Tibial nerve (tissue), 4 donors: ENCODE results near the gene EHD2. TPM values are rescaled to one million over a fixed set of nuclear protein-coding genes. Genes with fewer than 3 reads are reported as not detected.
"Not testable (repeated sequence)": the region's sequence is repeated elsewhere in the genome, so short reads cannot be mapped to it uniquely, and the experiment has no call there.

ENCODE experiments used
- DNase-seq, 2 donors: peaks; one replicate each; pipeline ENCODE4 v3.0.0-alpha.2; 2019; ENCODE audit warnings: low spot score in 2 of 2
- H3K27ac ChIP-seq, 4 donors: fragments of 200-600 bp; sonication (generic) in 3 of 4; one replicate each; pipeline ENCODE4 v1.5.1; 2017 to 2019; ENCODE audit warnings: mild to moderate bottlenecking in 1 of 4
- H3K27me3 ChIP-seq, 2 donors: fragments of 200-600 bp; sonication (generic) in 1 of 2; one replicate each; pipeline versions ENCODE4 v1.5.1 to v1.6.0; 2017 to 2019
- H3K36me3 ChIP-seq, 3 donors: fragments of 200-600 bp; sonication (generic); one replicate each; pipeline ENCODE4 v1.5.1; 2018 to 2019
- H3K4me1 ChIP-seq, 4 donors: fragments of 200-600 bp; sonication (generic) in 3 of 4; one replicate each; pipeline ENCODE4 v1.5.1; 2017 to 2019
- H3K4me3 ChIP-seq, 4 donors: fragments of 200-600 bp; sonication (generic) in 3 of 4; one replicate each; pipeline ENCODE4 v1.5.1; 2017 to 2019; ENCODE audit warnings: mild to moderate bottlenecking in 1 of 4, moderate library complexity in 1 of 4
- H3K9me3 ChIP-seq, 4 donors: fragments of 200-600 bp; sonication (generic) in 3 of 4; one replicate each; pipeline ENCODE4 v1.5.1; 2017 to 2019
- EP300 ChIP-seq, 2 donors: sonication (generic); formaldehyde crosslinking; IDR thresholded peaks; one replicate each; pipeline ENCODE4 v1.6.1; 2017; ENCODE audit warnings: antibody characterized with exemption in 2 of 2, mild to moderate bottlenecking in 1 of 2
- POLR2A ChIP-seq, 2 donors: fragments of 450-650 bp; IDR thresholded peaks; one replicate each; pipeline ENCODE4 v1.6.1; 2017; ENCODE audit warnings: antibody characterized with exemption in 2 of 2, mild to moderate bottlenecking in 2 of 2, moderate library complexity in 2 of 2
- WGBS, 2 donors: methylation state at CpG; one replicate each; pipeline ENCODE4 v1.1.5; 2018; 5-methylcytosine and 5-hydroxymethylcytosine counted together
- total RNA-seq, 4 donors: library from RNA; depleted of rRNA; stranded (reverse); fragments of >200 nt; gene quantifications; one replicate each; pipeline ENCODE4 v1.1.0, GENCODE V29; 2016
- TF ChIP-seq, protein P1 (sequence below), 5 experiments: fragments of 200-600 bp in 3 of 5; fragments of 450-650 bp in 2 of 5; sonication (generic) in 3 of 5; IDR thresholded peaks; one replicate each; pipeline ENCODE4 v1.5.1; 2016 to 2019; ENCODE audit warnings: antibody characterized with exemption in 5 of 5, mild to moderate bottlenecking in 3 of 5, moderate library complexity in 2 of 5

Gene EHD2
- total RNA-seq, 4 donors from 2014 or later, result 128 to 196 (median 159) TPM

DNA sequence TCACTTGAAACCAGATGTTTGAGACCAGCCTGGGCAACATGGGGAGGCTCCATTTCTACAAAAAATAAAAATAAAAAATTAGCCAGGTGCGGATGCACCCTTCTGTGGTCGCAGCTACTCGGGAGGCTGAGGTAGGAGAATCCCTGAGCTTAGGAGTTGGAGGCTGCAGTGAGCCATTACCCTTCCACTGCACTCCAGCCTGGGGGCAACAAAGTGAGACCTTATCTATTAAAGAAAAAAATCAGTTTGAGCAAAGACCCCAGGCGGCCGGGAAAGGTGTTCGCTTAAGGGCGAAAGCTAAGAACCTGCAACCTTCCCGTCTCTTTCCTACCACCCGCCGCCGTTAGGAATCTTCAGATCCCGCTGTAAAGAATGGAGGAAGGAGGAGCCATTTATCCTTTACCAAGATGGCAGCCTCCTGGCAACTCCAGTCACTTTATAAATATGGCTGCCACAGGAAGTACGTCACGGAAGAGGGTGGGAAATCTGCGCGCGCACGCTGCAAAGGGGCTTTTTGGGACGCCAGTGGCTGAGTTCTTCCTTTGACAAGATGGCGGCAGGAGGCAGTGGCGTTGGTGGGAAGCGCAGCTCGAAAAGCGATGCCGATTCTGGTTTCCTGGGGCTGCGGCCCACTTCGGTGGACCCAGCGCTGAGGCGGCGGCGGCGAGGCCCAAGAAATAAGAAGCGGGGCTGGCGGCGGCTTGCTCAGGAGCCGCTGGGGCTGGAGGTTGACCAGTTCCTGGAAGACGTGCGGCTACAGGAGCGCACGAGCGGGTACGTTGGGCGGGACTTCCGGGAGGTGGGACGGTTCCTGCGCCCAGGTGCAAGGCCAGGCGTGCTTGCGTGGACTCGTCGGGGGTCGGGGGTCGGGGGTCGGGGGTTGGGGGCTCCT, 32.0 kb downstream of the EHD2 start, which contains the start of gene NOP53:
Gene NOP53 (plus strand): TSS at position 537 of the 892 bp plus-strand sequence. CDS start 14 bp downstream, at position 551.
- H3K36me3 ChIP-seq, result peaks cover 0 to 51% (median 14%) of the 10 kb centered on the region in 3 donors
- H3K4me3 ChIP-seq, result peak within 1 kb of the TSS; percentile 51 to 92 (median 85)
- TF ChIP-seq POLR2A (IDR thresholded peaks at IDR 0.05) (peak; percentile 65 to 88), EP300 (IDR thresholded peaks at IDR 0.05) (peak; percentile 96 to 97)
- TF ChIP-seq, protein P1, sequence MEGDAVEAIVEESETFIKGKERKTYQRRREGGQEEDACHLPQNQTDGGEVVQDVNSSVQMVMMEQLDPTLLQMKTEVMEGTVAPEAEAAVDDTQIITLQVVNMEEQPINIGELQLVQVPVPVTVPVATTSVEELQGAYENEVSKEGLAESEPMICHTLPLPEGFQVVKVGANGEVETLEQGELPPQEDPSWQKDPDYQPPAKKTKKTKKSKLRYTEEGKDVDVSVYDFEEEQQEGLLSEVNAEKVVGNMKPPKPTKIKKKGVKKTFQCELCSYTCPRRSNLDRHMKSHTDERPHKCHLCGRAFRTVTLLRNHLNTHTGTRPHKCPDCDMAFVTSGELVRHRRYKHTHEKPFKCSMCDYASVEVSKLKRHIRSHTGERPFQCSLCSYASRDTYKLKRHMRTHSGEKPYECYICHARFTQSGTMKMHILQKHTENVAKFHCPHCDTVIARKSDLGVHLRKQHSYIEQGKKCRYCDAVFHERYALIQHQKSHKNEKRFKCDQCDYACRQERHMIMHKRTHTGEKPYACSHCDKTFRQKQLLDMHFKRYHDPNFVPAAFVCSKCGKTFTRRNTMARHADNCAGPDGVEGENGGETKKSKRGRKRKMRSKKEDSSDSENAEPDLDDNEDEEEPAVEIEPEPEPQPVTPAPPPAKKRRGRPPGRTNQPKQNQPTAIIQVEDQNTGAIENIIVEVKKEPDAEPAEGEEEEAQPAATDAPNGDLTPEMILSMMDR (IDR thresholded peaks at IDR 0.05), result peak in 2 of 5 experiments; percentile 33 to 69
- peak within 1 kb of the TSS; percentile 71 to 99 (median 96) for H3K27ac ChIP-seq
- 4% methylated on average over 50 to 52 of the region's 53 CpGs for WGBS, 2 donors
- DNase-seq, result peak; percentile 96 to 97
- no peaks in the 10 kb centered on the region for H3K9me3 ChIP-seq
- H3K4me1 ChIP-seq, result peaks cover 0 to 61% (median 31%) of the 10 kb centered on the region in 4 donors
- H3K27me3 ChIP-seq, result no peaks in the 10 kb centered on the region

DNA sequence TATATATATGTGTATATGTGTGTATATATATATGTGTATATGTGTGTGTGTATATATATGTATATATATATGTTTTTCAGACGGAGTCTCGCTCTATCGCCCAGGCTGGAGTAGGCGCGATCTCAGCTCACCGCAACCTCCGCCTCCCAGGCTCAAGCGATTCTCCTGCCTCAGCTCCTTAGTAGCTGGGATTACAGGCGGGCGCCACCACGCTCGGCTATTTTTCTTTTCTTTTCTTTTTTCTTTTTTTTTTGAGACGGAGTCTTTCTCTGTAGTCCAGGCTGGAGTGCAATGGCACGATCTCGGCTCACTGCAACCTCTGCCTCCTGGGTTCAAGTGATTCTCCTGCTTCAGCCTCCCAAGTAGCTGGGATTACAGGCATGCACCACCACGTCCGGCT, 32.9 kb downstream of the EHD2 start:
- WGBS, 2 donors, result 68 to 77% methylated on average over 17 of the region's 17 CpGs
- Histone ChIP-seq H3K36me3 (peaks cover 3 to 51% (median 22%) of the 10 kb centered on the region in 3 donors), H3K4me3 (peak overlapping the region; percentile 51 to 92 (median 85)), H3K27ac (peak overlapping the region in 2 of 4 donors; percentile 96 to 99), H3K4me1 (peaks cover 0 to 61% (median 31%) of the 10 kb centered on the region in 4 donors)
- not testable (repeated sequence) for H3K9me3 ChIP-seq, H3K27me3 ChIP-seq, DNase-seq

DNA sequence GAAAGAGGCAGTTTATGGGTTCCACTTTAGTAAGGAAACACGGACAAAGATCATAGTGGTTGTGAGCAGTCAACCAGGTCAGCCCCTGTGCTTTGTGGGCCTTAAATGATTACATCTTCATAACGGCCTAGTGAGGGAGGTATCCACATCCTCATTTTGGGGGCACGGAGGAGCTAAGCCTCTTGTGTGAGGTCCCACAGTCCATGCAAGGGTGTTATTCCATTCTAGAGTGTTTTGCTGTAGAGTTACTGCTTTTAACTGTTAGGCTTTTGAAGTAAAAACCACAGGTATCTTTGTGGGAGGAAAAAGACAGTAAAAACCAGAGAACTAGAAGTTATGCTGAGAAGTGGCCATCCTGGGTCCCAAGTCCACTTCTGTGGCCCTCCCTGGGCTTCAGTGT, 36.1 kb downstream of the EHD2 start:
- Histone ChIP-seq H3K36me3 (peaks cover 7 to 73% (median 52%) of the 10 kb centered on the region in 3 donors), H3K4me1 (peaks cover 0 to 41% (median 16%) of the 10 kb centered on the region in 4 donors)
- 75 to 85% methylated on average over 3 of the region's 3 CpGs for WGBS, 2 donors

DNA sequence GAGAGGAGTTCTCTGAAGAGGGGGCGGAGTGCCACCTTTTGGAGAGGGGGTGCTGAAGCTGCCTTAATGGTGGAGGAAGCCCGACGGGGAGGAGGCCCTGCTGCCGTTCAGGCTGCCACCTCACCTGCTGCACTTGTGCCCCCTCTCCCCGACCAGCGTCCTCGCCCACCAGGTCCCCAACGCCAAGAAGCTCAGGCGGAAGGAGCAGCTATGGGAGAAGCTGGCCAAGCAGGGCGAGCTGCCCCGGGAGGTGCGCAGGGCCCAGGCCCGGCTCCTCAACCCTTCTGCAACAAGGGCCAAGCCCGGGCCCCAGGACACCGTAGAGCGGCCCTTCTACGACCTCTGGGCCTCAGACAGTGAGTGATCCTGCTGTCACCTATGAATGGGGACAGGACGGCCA, 37.5 kb downstream of the EHD2 start:
- peaks cover 10 to 87% (median 65%) of the 10 kb centered on the region in 3 donors for H3K36me3 ChIP-seq
- 92 to 95% methylated on average over 7 to 16 of the region's 18 CpGs for WGBS, 2 donors
- no peak overlapping the region for H3K27ac ChIP-seq
- H3K4me3 ChIP-seq, result no peak overlapping the region
- TF ChIP-seq POLR2A (IDR thresholded peaks at IDR 0.05) (no peak), EP300 (IDR thresholded peaks at IDR 0.05) (no peak)
- TF ChIP-seq, protein P1 (IDR thresholded peaks at IDR 0.05), result no peak
- no peak for DNase-seq
- peaks cover 0 to 34% (median 11%) of the 10 kb centered on the region in 4 donors for H3K4me1 ChIP-seq
- H3K9me3 ChIP-seq, result no peaks in the 10 kb centered on the region
- H3K27me3 ChIP-seq, result no peaks in the 10 kb centered on the region

More for the DNA sequence above, 36.1 kb downstream of the EHD2 start:
- no peak overlapping the region for H3K27ac ChIP-seq
- H3K27me3 ChIP-seq, result no peaks in the 10 kb centered on the region
- DNase-seq, result no peak
- H3K9me3 ChIP-seq, result no peaks in the 10 kb centered on the region
- H3K4me3 ChIP-seq, result no peak overlapping the region
- TF ChIP-seq, protein P1 (IDR thresholded peaks at IDR 0.05), result no peak

DNA sequence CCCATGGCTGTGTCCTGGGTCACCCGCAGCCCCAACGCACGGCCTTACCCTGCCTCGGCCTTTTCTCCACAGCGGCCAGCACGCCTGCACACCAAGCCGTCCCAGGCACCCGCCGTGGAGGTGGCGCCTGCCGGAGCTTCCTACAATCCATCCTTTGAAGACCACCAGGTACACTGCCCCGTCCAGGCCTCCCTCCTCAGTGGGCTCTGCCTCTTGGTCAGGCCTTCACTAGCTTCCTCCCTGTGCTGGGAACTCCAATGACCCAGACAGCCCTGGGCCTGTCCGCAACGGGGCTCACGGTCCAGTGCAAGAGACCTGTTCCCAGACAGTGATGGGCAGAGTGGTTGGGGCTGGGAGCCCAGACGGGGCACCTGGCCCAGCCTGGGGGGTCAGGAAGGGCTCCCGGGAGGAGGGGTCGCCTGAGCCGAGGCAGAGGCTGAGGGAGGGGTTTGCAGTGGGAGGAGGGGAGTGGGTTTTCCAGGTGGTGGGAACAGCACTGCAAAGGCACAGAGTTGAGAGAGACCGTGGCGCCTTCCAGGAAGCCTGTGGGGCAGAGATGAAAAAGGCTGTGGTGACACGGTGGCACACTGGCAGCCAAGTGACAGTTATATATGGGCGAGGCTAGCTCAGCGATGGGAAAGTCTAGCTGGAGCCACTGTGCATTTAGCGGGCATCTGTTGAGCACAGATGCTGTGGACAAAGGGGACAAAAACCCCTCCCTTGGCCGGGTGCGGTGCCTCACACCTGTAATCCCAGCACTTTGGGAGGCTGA, 39.4 kb downstream of the EHD2 start:
- no peak overlapping the region for H3K4me3 ChIP-seq
- no peak for DNase-seq
- TF ChIP-seq, protein P1 (IDR thresholded peaks at IDR 0.05), result no peak
- TF ChIP-seq POLR2A (IDR thresholded peaks at IDR 0.05) (no peak), EP300 (IDR thresholded peaks at IDR 0.05) (no peak)
- H3K27ac ChIP-seq, result no peak overlapping the region
- H3K27me3 ChIP-seq, result no peaks in the 10 kb centered on the region
- H3K4me1 ChIP-seq, result peaks cover 0 to 16% (median 0%) of the 10 kb centered on the region in 4 donors
- H3K36me3 ChIP-seq, result peaks cover 14 to 98% (median 78%) of the 10 kb centered on the region in 3 donors
- H3K9me3 ChIP-seq, result no peaks in the 10 kb centered on the region
- WGBS, 2 donors, result 88 to 89% methylated on average over 27 of the region's 27 CpGs
